SK-N-SH treated with all-trans-retinoic acid at 6 μM for 48 hours (cell line): ENCODE measurements around the gene RABGAP1L.

Experiments
- BACH2 ChIP-seq: fragments of 250-450 bp; sonication (Bioruptor Pico); IDR thresholded peaks from 2 replicates; pipeline ENCODE4 v1.9.0; 2021; ENCODE audit warnings: mild to moderate bottlenecking, borderline replicate concordance
- ZFP30 ChIP-seq: fragments of 450-650 bp; formaldehyde crosslinking; IDR thresholded peaks from 2 replicates; pipeline ENCODE4 v1.5.0; 2022; ENCODE audit warnings: mild to moderate bottlenecking, moderate library complexity

DNA sequence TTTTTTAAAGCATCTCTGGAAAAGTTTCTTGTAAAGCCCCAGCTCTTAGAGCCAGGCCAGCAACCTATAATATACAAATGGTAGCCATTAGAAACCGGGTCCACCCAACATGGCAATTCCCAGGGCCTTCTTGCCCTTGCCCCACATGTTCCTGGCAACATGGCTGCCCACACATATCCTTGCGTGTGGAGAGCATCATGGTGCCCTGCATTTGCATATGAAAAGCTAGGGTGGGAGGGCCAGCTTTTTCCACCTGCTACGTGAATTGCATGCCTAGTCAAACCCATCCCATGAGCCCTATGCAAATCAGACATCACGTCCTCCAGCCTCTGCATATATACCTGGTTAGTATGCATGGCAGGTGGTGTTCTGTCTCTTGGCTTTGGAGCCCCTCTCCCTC lies 88.2 kb downstream of the RABGAP1L start:
- TF ChIP-seq ZFP30 (CRISPR knock-in tag) (no peak), BACH2 (CRISPR knock-in tag) (no peak)
